HS-5 (cell line): ENCODE measurements around the gene OR2T27.
"Not testable (repeated sequence)": the region's sequence is repeated elsewhere in the genome, so short reads cannot be mapped to it uniquely, and the experiment has no call there.

ENCODE experiments used
- DNase-seq: peaks from one replicate; pipeline ENCODE4 v3.0.0-alpha.2; 2012; ENCODE audit warnings: low read depth

OR2T27 gene, protein sequence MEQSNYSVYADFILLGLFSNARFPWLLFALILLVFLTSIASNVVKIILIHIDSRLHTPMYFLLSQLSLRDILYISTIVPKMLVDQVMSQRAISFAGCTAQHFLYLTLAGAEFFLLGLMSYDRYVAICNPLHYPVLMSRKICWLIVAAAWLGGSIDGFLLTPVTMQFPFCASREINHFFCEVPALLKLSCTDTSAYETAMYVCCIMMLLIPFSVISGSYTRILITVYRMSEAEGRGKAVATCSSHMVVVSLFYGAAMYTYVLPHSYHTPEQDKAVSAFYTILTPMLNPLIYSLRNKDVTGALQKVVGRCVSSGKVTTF

DNA sequence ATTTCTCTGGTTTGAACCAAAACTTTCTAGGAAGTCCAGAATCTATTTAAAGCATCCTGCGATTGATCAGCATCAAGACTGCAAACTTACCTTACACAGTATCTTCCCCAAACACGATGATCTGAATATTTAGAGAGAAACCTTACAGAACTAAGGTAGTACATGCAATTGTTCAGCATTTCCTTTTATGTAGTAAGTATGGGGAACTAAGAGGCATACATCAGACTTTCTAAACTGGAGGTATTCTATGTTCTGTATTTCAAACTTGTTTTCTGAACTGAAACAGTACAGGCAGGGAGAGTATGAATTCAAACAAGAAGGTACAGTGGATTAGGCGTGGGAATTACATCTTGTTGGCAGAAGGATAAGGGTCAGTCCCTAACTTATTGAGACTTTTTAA lies at the start of gene OR2T27:
Gene OR2T27 (minus strand): TSS at position 175 of the 400 bp plus-strand sequence. CDS start 4,644 bp downstream, outside the sequence.
- not testable (repeated sequence) for DNase-seq

DNA sequence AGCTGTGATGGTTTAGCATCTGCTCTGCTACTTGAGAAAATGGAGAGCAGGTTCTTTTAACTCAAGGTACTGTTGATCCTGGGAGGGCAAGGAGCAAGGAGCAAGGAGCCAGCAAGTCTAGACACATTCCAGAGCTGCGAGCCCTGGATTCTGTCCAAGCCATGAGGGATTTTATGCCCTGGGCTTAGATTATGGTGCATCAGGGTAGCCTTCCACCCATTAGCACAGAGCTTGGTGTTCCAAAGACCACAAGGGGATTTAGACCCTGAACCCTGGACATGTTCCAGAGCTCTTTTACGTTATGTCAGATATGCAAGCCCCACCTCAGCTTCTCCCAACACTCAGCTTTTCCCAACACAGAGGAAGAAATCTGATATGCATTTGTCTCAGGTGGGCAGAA lies 49.3 kb upstream of the OR2T27 start:
- no peak for DNase-seq

DNA sequence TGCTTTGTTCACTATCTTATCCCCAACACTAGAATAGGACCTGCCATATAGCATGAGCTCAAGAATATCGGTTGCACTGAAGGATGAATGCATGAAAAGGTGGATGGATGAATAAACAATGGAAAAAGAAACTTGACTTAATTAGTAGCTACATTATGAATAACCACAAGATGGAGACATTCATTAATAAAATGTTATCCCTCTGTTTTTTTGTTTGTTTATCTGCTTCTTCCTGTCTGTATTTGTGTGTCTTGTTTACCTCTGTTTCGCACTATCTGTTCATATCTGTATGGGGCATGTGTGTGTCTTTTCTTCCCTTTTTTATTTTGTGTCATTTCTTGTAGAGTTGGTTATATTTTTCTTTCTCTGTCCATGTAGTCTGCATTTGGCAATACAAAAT lies 48.3 kb upstream of the OR2T27 start:
- no peak for DNase-seq

DNA sequence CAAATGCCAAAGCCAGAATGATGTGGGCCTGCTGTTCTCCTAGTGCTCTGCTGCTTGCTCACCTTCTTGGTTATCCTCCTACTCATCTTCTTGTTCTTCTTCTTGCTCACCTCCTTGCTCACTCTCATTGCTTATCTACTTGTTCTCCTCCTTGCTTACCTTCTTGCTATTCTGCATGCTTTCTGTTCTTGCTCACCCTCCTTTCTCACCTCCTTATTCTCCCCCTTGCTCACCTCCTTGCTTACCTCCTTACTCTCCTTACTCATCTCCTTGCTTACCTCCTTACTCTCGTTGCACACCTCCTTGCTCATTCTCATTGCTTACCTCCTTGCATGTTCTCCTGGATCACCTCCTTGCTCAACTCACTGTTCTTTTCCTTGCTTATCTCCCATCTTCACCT lies 47.4 kb upstream of the OR2T27 start, which contains the start of gene OR14I1:
Gene OR14I1 (minus strand): TSS at position 53 of the 400 bp plus-strand sequence.
- no peak for DNase-seq

DNA sequence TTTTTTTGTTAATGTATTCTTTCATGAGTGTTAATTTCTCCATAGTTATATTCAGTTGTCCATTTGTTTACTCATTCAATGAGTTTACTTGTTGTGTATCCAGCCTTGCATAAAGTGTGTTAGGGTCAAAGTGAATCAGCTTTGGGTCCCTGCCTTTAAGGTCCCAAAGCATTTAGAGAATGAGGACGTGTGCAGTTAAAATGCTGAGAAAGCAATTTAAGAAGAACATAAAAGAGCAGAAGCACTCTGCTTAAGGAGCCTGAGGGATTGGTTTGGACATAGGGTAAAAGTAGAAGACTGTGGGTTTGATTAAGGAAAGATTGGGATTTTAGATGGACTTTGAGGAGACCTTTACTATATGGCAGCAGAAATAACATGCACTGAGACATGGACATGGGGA lies 43.8 kb upstream of the OR2T27 start:
- no peak for DNase-seq

DNA sequence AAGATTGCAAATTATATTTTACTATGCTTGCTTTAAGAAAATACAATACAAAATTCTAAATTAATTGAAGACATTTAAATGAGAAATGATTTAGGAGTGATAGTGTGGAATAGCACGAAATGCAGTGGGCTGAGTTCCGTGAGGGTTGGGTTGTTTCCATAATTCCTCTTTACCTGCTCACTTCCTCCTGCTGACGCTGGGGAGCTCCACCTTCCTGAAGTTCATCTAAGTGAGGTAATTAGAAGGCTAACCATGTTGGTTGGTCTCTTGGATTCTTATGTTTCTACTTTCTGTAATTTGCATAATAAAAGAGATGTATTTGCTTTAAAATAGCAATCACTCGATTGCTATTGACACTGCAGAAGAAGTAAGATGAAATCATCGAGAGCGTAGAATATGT lies 42.6 kb upstream of the OR2T27 start:
- no peak for DNase-seq

DNA sequence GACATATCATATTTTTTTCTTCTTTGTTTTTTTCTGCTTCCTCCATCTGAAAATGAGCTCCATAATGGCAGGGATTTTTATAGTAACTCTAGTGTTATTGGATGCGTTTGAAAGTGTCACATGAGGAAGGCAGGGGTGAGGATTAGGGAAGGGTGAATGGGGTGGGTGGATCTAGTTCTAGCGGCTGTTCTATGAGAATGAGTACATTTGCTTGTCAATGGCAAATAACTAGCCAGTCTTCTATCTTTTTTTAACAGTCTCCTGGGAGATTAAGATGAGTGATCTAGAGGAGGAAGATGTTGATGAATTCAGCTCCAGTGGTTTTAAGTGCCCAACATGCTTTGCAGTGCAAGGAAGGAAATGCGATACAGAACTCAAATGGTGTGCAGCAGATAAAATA lies 41.4 kb upstream of the OR2T27 start:
- no peak for DNase-seq

DNA sequence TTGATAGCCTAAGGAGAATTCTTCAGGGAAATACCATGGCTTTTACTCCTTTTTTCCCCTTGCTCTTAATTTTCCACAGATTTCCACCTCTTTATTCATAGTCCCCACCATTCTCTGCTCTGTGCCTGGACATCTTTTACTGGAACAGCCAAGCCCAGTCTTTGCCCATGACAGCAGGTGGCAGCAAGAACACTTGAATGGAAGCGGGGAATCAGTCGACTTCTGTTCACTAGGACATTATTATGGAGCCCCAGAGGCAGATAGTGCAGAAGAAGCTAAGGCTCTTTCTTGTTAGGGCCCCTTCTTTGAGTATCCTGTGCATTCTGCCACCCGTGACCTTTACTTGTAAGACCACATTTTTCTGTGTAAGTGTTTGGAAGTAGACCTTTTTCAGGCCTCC lies 40.9 kb upstream of the OR2T27 start:
- no peak for DNase-seq

DNA sequence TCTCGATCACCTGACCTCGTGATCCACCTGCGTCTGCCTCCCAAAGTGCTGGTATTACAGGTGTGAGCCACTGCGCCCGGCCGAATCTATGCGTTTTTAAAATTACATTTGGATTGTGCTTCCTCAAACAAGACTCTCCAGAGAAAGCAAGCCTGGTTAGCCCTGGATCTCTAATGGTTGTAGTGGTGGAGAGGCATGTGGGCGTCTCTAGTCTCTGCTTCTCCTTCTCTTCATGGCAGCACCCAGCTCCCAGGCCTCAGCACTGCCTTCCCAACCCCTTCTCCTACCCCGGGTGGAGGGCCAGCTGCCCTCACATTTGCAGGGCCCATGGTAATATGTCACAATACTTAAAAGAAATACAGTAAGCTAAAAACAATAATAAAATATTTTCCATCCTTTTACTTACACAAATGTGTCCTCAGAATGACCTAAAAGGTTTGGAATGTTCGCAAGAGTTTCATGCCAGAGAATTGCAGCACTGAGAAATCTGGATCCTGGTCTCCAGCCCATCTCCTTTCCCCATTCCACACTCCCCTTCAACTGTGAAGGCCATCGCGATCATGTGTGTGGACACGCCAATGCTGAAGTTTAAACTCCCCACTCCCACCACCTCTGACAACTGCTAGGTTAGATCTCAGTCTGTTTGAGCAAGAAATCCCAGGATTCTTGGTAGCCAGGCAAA lies 40.3 kb upstream of the OR2T27 start:
- DNase-seq: peak; percentile 1

DNA sequence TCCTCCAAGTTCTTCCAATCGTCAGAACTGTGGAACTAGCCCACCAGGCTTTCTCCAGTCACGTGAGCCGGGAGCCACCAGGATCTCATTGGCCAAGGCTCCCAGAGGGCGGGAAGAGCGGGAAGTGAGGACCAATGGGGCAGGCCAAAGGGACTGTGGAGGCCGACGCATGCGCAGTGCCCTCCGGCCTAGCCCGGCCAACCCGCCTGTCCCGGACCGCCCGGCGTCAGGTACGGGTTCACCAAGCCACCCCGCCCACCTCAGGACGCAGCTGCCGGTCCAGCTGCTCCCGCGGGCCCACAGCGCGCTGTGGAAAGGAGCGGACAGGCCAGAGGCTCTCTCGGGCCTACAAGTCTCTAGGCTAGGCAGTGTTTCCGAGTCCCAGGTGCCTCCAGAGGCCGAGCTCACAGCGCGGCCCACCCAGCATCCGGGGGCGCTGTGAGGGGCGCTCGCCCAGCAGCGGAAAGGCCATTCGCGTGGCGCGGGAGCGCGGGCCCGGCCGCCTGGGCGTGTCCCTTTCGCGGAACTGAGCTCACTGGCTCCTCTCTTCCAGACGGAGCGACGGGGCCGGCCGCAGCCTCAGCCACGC lies 36.3 kb upstream of the OR2T27 start:
- no peak for DNase-seq

DNA sequence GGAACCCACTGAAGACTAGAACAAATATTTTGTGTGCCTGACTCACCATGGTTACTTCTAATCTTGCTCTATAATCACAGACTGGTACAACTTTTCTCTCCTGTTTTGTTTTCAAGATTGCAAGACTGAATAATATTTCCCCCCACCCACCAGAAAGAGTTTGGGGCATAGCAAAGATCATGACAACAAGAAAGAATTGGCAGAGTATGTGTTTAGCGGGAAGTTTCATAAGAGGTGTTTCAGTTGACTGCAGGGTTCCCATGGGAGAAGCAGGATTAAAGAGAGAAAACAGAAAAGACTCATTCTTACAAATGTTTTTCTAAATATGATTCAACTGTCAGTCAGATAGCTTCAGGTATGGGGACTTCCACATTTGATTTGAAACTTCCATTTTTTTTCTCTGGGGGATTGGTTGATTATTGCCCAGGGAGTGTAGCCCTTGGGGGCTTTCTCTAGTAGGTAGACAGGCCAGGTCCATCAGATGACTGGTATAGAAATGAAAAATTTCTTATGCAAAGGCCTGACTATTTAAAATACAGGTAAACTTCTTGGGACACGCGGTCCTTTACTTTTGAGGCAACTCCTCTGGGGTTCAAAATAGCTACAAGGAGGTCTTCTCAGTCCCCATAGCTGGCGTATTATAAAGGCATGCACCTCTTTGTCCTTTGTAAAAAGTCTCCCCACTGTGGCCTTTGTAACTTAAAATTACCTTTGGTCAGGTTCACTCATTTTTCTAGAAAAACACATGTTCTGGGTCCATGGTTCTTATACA lies 33.4 kb upstream of the OR2T27 start:
- DNase-seq: no peak

DNA sequence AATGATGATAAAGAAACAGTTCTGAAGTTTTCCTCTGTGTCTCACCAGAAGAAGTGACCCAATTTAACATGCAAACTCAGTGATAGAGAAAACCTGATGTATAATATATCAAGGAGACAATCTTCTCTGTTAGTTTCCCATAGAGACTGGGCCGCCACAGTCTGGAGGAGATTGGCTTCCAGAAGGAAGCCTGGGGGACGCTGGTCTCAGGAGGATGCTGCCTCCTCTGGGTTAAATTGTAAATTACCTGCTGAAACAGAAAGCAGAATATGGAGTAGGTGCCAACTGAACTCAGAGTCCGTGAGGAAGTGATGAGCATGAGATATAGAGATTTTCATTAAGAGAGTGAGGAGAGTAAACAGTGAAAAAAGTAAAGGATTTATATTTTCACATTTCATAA lies 31.5 kb upstream of the OR2T27 start:
- DNase-seq: no peak

DNA sequence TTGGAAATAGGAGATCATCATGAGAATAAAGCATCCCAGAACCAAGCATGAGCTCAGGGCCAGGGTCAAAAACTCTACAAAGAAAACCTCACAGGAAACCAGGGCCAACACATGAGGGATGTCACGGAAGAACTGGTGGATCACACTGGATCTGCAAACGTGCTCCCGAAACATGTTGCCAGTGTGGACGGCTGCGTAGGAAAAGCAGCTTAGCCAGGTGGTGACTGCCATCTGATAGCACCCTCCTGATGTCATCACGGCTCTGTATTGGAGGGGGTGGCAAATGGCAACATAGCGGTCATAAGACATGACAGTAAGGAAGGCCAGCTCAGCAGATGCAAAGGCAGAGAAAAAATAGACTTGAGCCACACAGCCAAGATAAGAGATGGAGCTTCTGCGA lies 26.3 kb upstream of the OR2T27 start:
- DNase-seq: no peak

DNA sequence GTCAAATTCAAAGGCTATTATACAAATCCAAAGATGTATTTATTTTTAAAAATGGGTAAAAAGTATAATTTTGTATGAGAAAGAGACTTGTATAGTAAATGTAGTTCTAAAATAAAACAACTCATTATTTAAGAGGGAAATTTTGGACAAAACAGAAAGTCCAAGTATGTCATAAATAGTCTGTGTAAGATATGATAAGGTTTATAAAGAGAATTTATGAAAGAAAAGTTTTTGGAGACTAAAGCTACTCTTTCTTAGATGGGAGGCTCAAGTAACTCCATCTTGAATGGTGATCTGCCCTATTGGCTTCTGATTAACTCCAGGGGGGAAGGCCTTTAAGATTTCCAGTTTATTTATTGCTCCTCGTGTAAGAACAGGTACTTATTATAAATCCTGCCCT lies 14.7 kb upstream of the OR2T27 start:
- no peak for DNase-seq

DNA sequence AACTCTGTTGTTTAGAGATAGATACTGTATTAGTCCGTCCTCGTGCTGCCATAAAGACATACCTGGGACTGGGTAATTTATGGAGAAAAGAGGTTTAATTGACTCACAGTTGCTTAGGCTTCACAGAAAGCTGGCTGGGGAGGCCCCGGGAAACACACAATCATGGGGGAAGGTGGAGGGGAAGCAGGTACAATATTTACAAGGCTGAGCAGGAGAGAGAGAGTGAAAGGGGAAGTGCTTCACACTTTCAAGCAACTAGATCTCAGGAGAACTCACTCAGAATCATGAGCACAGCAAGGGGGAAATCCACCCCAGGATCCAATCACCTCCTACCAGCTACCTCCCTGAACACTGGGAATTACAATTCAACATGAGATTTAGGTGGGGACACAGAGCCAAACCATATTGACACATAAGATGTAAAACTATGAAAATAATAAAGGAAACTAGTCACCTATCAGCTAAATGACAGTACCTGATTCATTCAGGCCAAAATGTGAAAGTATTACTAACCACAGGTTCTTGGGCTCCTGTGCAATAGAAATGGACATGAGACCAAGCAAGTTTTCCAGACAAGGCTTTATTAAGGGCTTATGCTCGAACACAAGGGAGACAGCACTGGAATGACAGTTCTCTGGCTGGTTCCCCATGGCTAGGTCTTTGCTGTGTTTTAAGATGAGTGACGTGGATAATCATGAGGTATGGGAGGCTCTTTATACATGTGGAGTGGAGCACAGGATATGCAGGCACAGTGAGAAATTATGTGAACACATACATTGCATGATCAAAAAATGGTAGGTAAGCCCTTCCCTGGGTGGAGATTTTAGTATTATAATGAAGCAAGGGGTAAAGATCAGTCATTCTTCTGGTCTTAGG lies 8.4 kb upstream of the OR2T27 start:
- not testable (repeated sequence) for DNase-seq

DNA sequence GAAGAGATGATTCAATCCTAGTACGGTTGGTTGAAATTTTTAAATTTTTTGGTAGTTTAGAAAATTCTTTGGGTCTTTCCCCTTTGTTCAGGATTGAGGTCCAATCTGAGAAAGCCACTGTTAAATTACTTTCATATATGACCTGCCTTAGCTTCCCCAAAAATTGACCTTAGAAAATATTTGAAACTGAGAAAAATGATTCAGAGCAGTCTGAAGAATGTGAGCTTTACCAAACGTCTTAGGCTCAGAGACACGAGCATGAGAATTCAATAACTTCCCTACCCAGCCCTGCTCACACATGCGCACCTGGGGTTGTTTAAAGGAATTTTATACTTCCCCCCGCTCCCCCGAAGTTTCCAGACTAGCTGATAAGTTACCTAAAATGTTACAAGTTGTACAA lies 1.5 kb upstream of the OR2T27 start:
- DNase-seq: not testable (repeated sequence)

DNA sequence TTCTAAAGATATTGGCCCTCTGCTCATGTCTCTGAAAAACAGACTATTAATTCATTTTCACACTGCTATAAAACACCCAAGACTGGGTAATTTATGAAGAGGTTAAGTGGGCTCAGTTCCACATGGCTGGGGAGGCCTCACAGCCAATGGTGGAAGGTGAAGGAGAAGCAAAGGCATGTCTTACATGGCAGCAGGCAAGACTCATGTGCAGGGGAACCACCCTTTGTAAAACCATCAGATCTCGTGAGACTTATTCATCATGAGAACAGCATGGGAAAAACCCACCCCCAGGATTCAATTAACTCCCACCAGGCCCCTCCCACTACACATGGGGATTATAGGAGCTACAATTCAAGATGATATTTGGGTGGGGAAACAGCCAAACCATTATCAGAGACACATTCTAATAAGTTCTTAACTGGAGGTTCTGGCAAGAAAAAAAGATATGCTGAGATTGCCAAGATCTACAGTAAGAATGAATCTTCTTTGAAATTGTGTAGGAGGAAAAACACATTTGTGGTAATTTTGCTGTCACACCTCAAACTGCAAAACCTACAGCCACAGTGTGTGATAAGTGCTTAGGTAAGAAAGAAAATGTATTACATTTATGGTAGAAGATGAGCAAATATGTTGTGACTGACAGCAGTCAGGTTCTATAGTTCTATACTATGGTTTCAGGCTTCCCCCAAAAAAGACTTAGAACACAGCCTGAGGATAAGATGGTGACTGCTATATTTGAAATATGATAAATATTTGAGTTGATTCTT lies 6.4 kb downstream of the OR2T27 start:
- not testable (repeated sequence) for DNase-seq

DNA sequence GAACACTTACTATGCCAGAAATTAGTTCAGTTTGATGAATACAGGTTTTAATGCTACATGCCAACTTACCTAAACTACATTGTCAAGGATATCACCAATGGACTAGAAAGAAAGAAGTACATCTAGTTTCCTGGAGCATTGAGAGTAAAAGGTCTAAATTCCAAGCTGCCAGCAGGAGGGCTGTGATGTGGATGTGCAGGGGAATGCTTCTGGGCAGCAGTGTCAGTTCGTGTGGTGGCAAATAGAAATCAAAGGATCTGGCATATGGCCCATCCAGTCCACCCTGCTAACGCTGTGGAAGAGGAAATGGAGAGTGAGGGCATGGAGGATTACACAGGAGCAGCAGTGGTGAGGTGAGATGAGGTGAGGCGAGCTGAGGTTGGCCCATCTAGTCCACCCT lies 10.2 kb downstream of the OR2T27 start, which contains the start of gene OR2T35:
Gene OR2T35 (minus strand): TSS at position 101 of the 400 bp plus-strand sequence. CDS start 6,020 bp downstream, outside the sequence.
- not testable (repeated sequence) for DNase-seq

DNA sequence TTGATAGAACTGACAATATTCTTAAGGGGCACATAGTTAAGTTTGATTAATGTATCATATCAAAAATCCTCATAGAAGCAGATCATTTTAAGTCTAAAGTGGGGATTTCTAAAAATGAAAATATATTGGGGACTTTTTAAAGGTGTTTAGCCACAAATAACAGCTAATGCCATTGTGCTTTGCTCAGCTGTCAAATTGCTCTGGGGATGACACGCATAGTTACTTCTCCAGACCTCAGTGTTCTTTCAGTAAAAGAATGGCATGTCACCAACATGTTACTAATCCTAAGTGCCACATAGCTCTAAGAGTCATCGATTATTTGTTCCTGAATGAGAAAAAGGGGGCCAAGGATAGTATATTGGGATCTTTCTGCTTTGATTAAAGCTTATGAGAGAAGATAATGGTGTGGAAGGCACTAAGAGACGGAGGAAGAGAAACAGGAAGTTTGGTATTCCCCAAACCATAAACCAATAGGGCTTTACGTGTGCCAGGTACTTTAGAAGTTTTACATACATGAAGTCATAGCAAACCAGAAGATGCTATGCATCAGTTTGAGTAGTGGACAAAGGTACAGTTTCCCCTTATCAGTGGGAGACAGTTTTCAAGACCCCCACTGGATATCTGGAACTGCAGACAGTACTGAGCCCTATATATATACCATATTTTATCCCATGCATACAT lies 12.2 kb downstream of the OR2T27 start:
- DNase-seq: not testable (repeated sequence)

DNA sequence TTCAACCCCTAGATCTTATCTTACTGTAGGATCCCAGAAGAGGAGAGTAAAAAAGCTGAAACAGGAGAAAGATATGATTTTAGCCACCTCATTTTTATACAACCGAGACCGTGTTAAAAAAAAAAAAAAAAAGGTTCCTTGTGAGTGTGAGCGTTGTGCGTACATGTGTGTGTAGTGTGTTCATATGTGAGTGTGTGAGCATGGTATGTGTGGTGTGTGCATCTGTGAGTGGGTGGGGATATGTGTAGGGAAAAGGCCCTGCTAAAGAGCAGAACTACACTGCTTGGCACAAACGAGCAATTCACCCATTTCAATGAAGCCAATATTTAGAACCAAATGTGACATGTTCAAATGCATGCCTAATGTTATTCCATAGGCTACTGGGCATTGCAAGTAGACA lies 13.7 kb downstream of the OR2T27 start:
- DNase-seq: not testable (repeated sequence)
